Endothelial cell of umbilical vein (primary cell): ENCODE data around the gene NXPH1. TPM values are rescaled to one million over a fixed set of nuclear protein-coding genes. Genes with fewer than 3 reads are reported as not detected.

Source experiments
- BruUV-seq: library from RNA; stranded (reverse); fragments of 400-500 nt; replicated peaks from 2 replicates; lab custom pipeline; 2021; lab: Mats Ljungman, UMichigan
- CTCF ChIA-PET: fragments of 300-600, 350-600 bp; sonication (Branson Sonifier 250); formaldehyde crosslinking; loops from one replicate; lab custom pipeline; 2021; ENCODE audit warnings: antibody characterized with exemption, inconsistent platforms; lab: Charles Lee
- POLR2A ChIA-PET: fragments of 300-600, 350-600 bp; sonication (Branson Sonifier 250); formaldehyde crosslinking; loops from one replicate; lab custom pipeline; 2021; ENCODE audit warnings: antibody characterized with exemption, inconsistent platforms; lab: Charles Lee
- DNase-seq: peaks from one replicate; pipeline ENCODE4 v3.0.0-alpha.2; 2011; ENCODE audit warnings: low read depth, low spot score
- FAIRE-seq: peaks from 2 replicates; lab custom pipeline; 2011; peaks lifted over from hg19 to GRCh38; lab: Jason Lieb, UNC
- H2AFZ ChIP-seq: 2 replicates; pipeline ENCODE4 v1.6.0; 2012; ENCODE audit warnings: low read depth, low read length, control low read depth, inconsistent platforms
- H3K27ac ChIP-seq: 2 replicates; pipeline ENCODE4 v1.5.1; 2011; ENCODE audit warnings: low read depth, mild to moderate bottlenecking, control low read depth, low read length, moderate library complexity; ENCODE audit not compliant: insufficient read depth
- H3K27me3 ChIP-seq, 2 experiments: 2 replicates each; pipeline versions ENCODE4 v1.6.0 to v1.6.1; 2011; ENCODE audit warnings: low read length in 2 of 2, mixed read lengths in 1 of 2; ENCODE audit not compliant: control insufficient read depth in 2 of 2, insufficient read depth in 2 of 2
- H3K36me3 ChIP-seq, 2 experiments: 2 replicates in 1 of 2; 3 replicates in 1 of 2; pipeline ENCODE4 v1.5.1; 2011; ENCODE audit warnings: low read length in 2 of 2, mild to moderate bottlenecking in 1 of 2, moderate library complexity in 1 of 2; ENCODE audit not compliant: control insufficient read depth in 2 of 2, insufficient read depth in 2 of 2; ENCODE audit errors: extremely low read depth in 1 of 2
- H3K4me1 ChIP-seq: 3 replicates; pipeline ENCODE4 v1.5.1; 2011; ENCODE audit warnings: mild to moderate bottlenecking, low read length; ENCODE audit not compliant: control insufficient read depth, insufficient read depth; ENCODE audit errors: extremely low read depth
- H3K4me2 ChIP-seq: 2 replicates; pipeline ENCODE4 v1.6.1; 2011; ENCODE audit warnings: low read length, control low read depth, mixed read lengths; ENCODE audit not compliant: insufficient read depth
- H3K4me3 ChIP-seq, 3 experiments: fragments of 200-600 bp in 1 of 3; sonication (generic), shearing (Covaris generic) in 1 of 3; replicated peaks in 1 of 3; 2 replicates each; pipeline ENCODE4 v1.5.1; 2011 to 2016; ENCODE audit warnings: control low read depth in 3 of 3, low read length in 3 of 3, mild to moderate bottlenecking in 2 of 3, inconsistent platforms in 1 of 3, low read depth in 1 of 3, moderate library complexity in 1 of 3; ENCODE audit not compliant: insufficient read depth in 1 of 3
- H3K79me2 ChIP-seq: 2 replicates; pipeline ENCODE4 v1.6.0; 2012; ENCODE audit warnings: low read length, inconsistent platforms; ENCODE audit not compliant: control insufficient read depth, insufficient read depth
- H3K9ac ChIP-seq: replicated peaks from 2 replicates; pipeline ENCODE3; 2011; ENCODE audit warnings: low read length, control low read depth; ENCODE audit not compliant: insufficient read depth; ENCODE audit errors: extremely low read depth
- H3K9me1 ChIP-seq: replicated peaks from 3 replicates; pipeline ENCODE4 v1.6.0; 2011; ENCODE audit warnings: mild to moderate bottlenecking, low read length; ENCODE audit not compliant: control insufficient read depth, insufficient read depth; ENCODE audit errors: extremely low read depth
- H3K9me3 ChIP-seq: replicated peaks from 2 replicates; pipeline ENCODE4 v1.5.1; 2012; ENCODE audit warnings: low read length, inconsistent platforms; ENCODE audit not compliant: control insufficient read depth, insufficient read depth
- H4K20me1 ChIP-seq: replicated peaks from 2 replicates; pipeline ENCODE3; 2011; ENCODE audit warnings: mild to moderate bottlenecking, low read length; ENCODE audit not compliant: control insufficient read depth, insufficient read depth; ENCODE audit errors: extremely low read depth
- EZH2 ChIP-seq: IDR thresholded peaks from 2 replicates; pipeline ENCODE4 v1.6.1; 2012; ENCODE audit warnings: borderline replicate concordance, low read depth, mild to moderate bottlenecking, moderate library complexity, low read length, inconsistent platforms; ENCODE audit not compliant: severe bottlenecking
- FOS ChIP-seq: IDR thresholded peaks from 2 replicates; pipeline ENCODE4 v1.6.1; 2011; ENCODE audit warnings: mild to moderate bottlenecking, low read length, moderate library complexity, borderline replicate concordance; ENCODE audit not compliant: insufficient read depth
- GATA2 ChIP-seq: IDR thresholded peaks from 2 replicates; pipeline ENCODE4 v1.7.0; 2011; ENCODE audit warnings: low read depth, mild to moderate bottlenecking, moderate library complexity, mixed read lengths, low read length; ENCODE audit not compliant: insufficient read length, insufficient read depth
- JUN ChIP-seq: IDR thresholded peaks from 2 replicates; pipeline ENCODE4 v1.6.1; 2011; ENCODE audit warnings: borderline replicate concordance, low read depth; ENCODE audit not compliant: insufficient read length, insufficient read depth
- MAX ChIP-seq: IDR thresholded peaks from 2 replicates; pipeline ENCODE4 v1.6.1; 2011; ENCODE audit not compliant: insufficient read depth, insufficient read length
- MYC ChIP-seq: IDR thresholded peaks from one replicate; pipeline ENCODE4 v1.6.1; 2011; ENCODE audit warnings: mild to moderate bottlenecking, low read depth, low read length
- POLR2A ChIP-seq: IDR thresholded peaks from 2 replicates; pipeline ENCODE4 v1.6.1; 2012; ENCODE audit warnings: low read depth, mild to moderate bottlenecking, control low read depth, low read length
- POLR2AphosphoS5 ChIP-seq: IDR thresholded peaks from 2 replicates; pipeline ENCODE4 v1.6.1; 2012; ENCODE audit warnings: low read depth, mild to moderate bottlenecking, control low read depth, low read length, moderate library complexity; ENCODE audit not compliant: insufficient read depth
- dilution Hi-C: fragments of 300-500 bp; cut with MboI; formaldehyde crosslinking; loops from one replicate; pipeline ENCODE4 v1.15.0; 2019; ENCODE audit warnings: low sequenced_read_pairs; ENCODE audit not compliant: extremely low pct_ligation_motif_present
- intact Hi-C: fragments of 100-400 bp; cut with micrococcal nuclease; formaldehyde crosslinking; loops from one replicate; pipeline ENCODE4 v1.10.0; 2022
- polyA plus RNA-seq, 4 experiments: library from polyadenylated mRNA; depleted of rRNA in 3 of 4; stranded (reverse) in 3 of 4; unstranded in 1 of 4; fragments of >200 nt; gene quantifications; 2 replicates each; pipeline versions ENCODE4 v1.2.1 to v1.2.3, GENCODE V29; 2011 to 2012; ENCODE audit warnings: missing spikeins in 1 of 4
- total RNA-seq: library from RNA; stranded (reverse); gene quantifications from 2 replicates; pipeline ENCODE4 v1.2.3, GENCODE V29; 2021
- TF ChIP-seq, protein P1 (sequence below), 2 donors: IDR thresholded peaks; 1 replicate in 1 of 2; 2 replicates in 1 of 2; pipeline ENCODE4 v1.5.1; 2011; ENCODE audit warnings: low read length in 2 of 2, mild to moderate bottlenecking in 2 of 2, moderate library complexity in 2 of 2, control low read depth in 1 of 2, inconsistent platforms in 1 of 2, low read depth in 1 of 2; ENCODE audit not compliant: insufficient read depth in 1 of 2; ENCODE audit errors: extremely low read depth in 1 of 2

Gene NXPH1
- total and polyA plus RNA-seq, 2 donors (not counting 3 experiments of a cell fraction or from before 2014, with no cell fraction given): not detected

- no peak for DNase-seq
- Histone ChIP-seq H3K9me1 (no peaks in the 10 kb centered on the region), H3K4me2 (no peak overlapping the region), H3K27me3 (no peaks in the 10 kb centered on the region), H3K27ac (no peak overlapping the region), H4K20me1 (no peaks in the 10 kb centered on the region), H3K4me3 (no peak overlapping the region), H3K9ac (no peak overlapping the region), H2AFZ (no peak overlapping the region), H3K9me3 (peaks cover 2% of the 10 kb centered on the region), H3K79me2 (no peaks in the 10 kb centered on the region), H3K36me3 (no peaks in the 10 kb centered on the region), H3K4me1 (no peaks in the 10 kb centered on the region)
- no TSS peak for BruUV-seq
- TF ChIP-seq EZH2 (no peak), POLR2AphosphoS5 (no peak), MYC (no peak), POLR2A (no peak), JUN (no peak), GATA2 (no peak), MAX (no peak), FOS (no peak)
- TF ChIP-seq, protein P1, sequence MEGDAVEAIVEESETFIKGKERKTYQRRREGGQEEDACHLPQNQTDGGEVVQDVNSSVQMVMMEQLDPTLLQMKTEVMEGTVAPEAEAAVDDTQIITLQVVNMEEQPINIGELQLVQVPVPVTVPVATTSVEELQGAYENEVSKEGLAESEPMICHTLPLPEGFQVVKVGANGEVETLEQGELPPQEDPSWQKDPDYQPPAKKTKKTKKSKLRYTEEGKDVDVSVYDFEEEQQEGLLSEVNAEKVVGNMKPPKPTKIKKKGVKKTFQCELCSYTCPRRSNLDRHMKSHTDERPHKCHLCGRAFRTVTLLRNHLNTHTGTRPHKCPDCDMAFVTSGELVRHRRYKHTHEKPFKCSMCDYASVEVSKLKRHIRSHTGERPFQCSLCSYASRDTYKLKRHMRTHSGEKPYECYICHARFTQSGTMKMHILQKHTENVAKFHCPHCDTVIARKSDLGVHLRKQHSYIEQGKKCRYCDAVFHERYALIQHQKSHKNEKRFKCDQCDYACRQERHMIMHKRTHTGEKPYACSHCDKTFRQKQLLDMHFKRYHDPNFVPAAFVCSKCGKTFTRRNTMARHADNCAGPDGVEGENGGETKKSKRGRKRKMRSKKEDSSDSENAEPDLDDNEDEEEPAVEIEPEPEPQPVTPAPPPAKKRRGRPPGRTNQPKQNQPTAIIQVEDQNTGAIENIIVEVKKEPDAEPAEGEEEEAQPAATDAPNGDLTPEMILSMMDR (IDR thresholded peaks at IDR 0.05; ENCODE audit: extremely low read depth in 1 of 2, insufficient read depth in 1 of 2, low read depth in 1 of 2, low read length in 2 of 2): no peak
- ChIA-PET POLR2A (no interaction called here), CTCF (no interaction called here)
- intact Hi-C loops (no loop called here), dilution Hi-C loops (no loop called here)
- no peak for FAIRE-seq
Measured at GRCh38 chr7:8627325-8627724, 193.9 kb downstream of the NXPH1 start.
